NCI-H2227 treated with DMSO at 0.1 percent for 48 hours (cell line): ENCODE results near the gene LAMC2.

Experiments used
- DNase-seq: peaks from one replicate; lab custom pipeline; 2025; lab: John Stamatoyannopoulos, UW

Gene LAMC2

DNA sequence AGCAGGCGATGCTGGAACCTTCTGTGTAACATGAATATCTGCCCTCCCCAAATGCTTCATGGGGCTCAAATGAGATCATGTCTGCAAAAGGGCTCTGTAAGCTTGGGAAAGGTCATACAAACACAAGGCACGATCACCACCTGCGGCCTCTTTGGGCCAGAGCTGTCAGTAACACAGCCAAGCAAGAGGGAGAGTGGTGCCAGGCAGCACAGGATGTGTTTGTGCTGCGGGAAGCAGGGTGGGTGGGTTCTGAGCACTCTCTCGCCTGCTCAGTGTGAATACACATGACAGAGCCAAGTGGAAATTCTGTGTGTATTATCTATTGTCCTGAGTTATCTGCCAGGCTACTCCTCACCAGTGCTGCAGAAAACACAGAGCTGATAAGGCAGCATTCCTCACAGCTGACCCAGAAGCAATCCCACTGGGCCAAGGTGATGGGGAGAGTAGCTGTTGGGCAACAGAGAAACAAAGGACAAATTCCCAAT, 101.2 kb downstream of the LAMC2 start:
- DNase-seq: no peak

GRCh38 chr1:183288583-183288982, 102.5 kb downstream of the LAMC2 start:
- DNase-seq: no peak

- no peak for DNase-seq
Observed at GRCh38 chr1:183289051-183289496, 103.0 kb downstream of the LAMC2 start.

GRCh38 chr1:183290628-183291027, 104.6 kb downstream of the LAMC2 start:
- DNase-seq: no peak

GRCh38 chr1:183291216-183291762, 105.2 kb downstream of the LAMC2 start:
- no peak for DNase-seq

- DNase-seq: peak; percentile 18
Observed at GRCh38 chr1:183291802-183292514, 105.9 kb downstream of the LAMC2 start.

DNA sequence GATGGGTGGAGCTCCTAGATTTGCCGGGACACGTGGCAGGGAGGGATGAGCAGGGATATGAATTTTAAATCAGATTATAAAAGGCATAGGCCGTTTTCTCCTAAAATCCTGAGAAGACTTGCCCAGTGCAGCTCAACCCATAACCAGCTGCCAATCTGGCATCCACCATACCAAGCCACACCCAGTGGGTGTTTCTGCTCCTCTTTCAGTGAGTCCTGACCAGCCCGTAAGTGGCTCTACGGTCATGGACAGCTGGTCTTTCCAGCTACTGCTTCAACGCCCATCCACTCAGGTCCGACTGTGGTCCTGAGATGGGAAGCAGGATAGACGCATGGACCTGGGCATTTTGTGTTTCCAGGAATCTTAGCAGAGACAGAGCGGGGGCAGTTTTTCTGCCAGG, 107.2 kb downstream of the LAMC2 start:
- DNase-seq: no peak

DNA sequence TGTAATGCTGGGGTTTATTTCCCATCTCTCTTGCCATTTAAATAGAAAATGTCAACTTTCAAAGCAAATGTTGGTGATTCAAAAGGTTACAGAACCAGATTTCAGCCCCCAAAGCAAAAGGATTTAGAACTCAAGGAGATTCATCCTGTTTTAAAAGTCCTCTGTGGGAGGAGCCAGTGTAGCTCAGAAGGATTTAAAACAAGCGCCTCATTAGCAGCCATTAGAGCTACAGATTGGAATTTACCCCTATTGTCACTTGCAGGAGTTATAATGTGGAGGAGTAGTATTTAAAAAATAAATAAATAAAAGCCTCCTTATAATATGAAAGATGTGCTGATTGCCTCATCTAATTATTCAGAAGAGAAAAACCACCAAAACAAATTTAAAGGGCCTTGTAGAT, 107.8 kb downstream of the LAMC2 start:
- DNase-seq: no peak
